GM08714 (cell line): Measurements from ENCODE around the gene LRRC25.

ENCODE experiments used
- H3K4me3 ChIP-seq: fragments of 200-500 bp; sonication (Bioruptor generic); 2 replicates; pipeline ENCODE4 v1.5.1; 2014; ENCODE audit warnings: mild to moderate bottlenecking, low read length, inconsistent platforms
- ZNF274 ChIP-seq: IDR thresholded peaks from 2 replicates; pipeline ENCODE4 v1.6.1; 2012; ENCODE audit warnings: mild to moderate bottlenecking, low read depth, low read length

The LRRC25 gene

GRCh38 chr19:18424122-18424889 lies 26.9 kb upstream of the LRRC25 start:
- no peak overlapping the region for H3K4me3 ChIP-seq

GRCh38 chr19:18423258-18424020 lies 26.0 kb upstream of the LRRC25 start:
- TF ChIP-seq ZNF274: no peak
- H3K4me3 ChIP-seq: no peak overlapping the region

More at GRCh38 chr19:18424122-18424889, 26.9 kb upstream of the LRRC25 start:
- no peak for TF ChIP-seq ZNF274

GRCh38 chr19:18422530-18423191 lies 25.2 kb upstream of the LRRC25 start:
- no peak for TF ChIP-seq ZNF274

GRCh38 chr19:18421371-18421959 lies 24.0 kb upstream of the LRRC25 start:
- TF ChIP-seq ZNF274: no peak
- no peak overlapping the region for H3K4me3 ChIP-seq

More at GRCh38 chr19:18422530-18423191, 25.2 kb upstream of the LRRC25 start:
- H3K4me3 ChIP-seq: no peak overlapping the region

GRCh38 chr19:18420930-18421329 lies 23.5 kb upstream of the LRRC25 start:
- TF ChIP-seq ZNF274: no peak
- peak overlapping the region; percentile 68; the same call in 1 of the 2 replicates for H3K4me3 ChIP-seq

GRCh38 chr19:18419699-18420460 lies 22.5 kb upstream of the LRRC25 start:
- TF ChIP-seq ZNF274: no peak
- peak overlapping the region; percentile 68 for H3K4me3 ChIP-seq

GRCh38 chr19:18419195-18419698 lies 21.8 kb upstream of the LRRC25 start, which contains the start of gene SSBP4:
Gene SSBP4 (plus strand): TSS chr19:18419398. CDS start chr19:18419649, 251 bp downstream.
- peak within 1 kb of the TSS; percentile 68 for H3K4me3 ChIP-seq
- no peak for TF ChIP-seq ZNF274

- no peak for TF ChIP-seq ZNF274
- H3K4me3 ChIP-seq: no peak overlapping the region; the same call in 1 of the 2 replicates
These were observed 21.2 kb upstream of the LRRC25 start for GRCh38 chr19:18418483-18419194.

GRCh38 chr19:18418029-18418482 lies 20.6 kb upstream of the LRRC25 start:
- TF ChIP-seq ZNF274: no peak
- H3K4me3 ChIP-seq: no peak overlapping the region; the same call in 1 of the 2 replicates

GRCh38 chr19:18417250-18418028 lies 20.0 kb upstream of the LRRC25 start:
- peak overlapping the region; percentile 29; the same call in 1 of the 2 replicates for H3K4me3 ChIP-seq
- no peak for TF ChIP-seq ZNF274

- TF ChIP-seq ZNF274: no peak
- H3K4me3 ChIP-seq: peak overlapping the region; percentile 29; the same call in 1 of the 2 replicates
These were observed 19.4 kb upstream of the LRRC25 start for GRCh38 chr19:18416778-18417249.

- no peak for TF ChIP-seq ZNF274
These were observed 17.9 kb upstream of the LRRC25 start for GRCh38 chr19:18415178-18415867.

More at GRCh38 chr19:18415178-18415867, 17.9 kb upstream of the LRRC25 start:
- H3K4me3 ChIP-seq: no peak overlapping the region; the same call in 1 of the 2 replicates
